HCT116 (cell line): ENCODE results near the gene MEIS1. TPM values are rescaled to one million over a fixed set of nuclear protein-coding genes. Genes with fewer than 3 reads are reported as not detected.

ENCODE experiments used
- ATAC-seq: fragments of 200-7000 bp; cut with Tn5 transposase; 2 replicates; pipeline ENCODE4 v1.9.1; 2020; ENCODE audit warnings: mild to moderate bottlenecking, moderate library complexity
- BruUV-seq: library from RNA; stranded (reverse); fragments of 400-500 nt; replicated peaks from 2 replicates; lab custom pipeline; 2021; lab: Mats Ljungman, UMichigan
- CTCF ChIA-PET: fragments of 300-600 bp; sonication (Branson Sonifier 250); formaldehyde crosslinking; loops from one replicate; lab custom pipeline; 2021; ENCODE audit warnings: antibody characterized with exemption; lab: Charles Lee
- POLR2A ChIA-PET: fragments of 300-600, 350-600 bp; sonication (Branson Sonifier 250); formaldehyde crosslinking; loops from one replicate; lab custom pipeline; 2021; ENCODE audit warnings: antibody characterized with exemption; lab: Charles Lee
- RAD21 ChIA-PET, 2 experiments: fragments of 300-600 bp; sonication (Branson Sonifier 250); formaldehyde crosslinking; loops; one replicate each; lab custom pipeline; 2023; ENCODE audit warnings: low total read pairs in 2 of 2; ENCODE audit not compliant: uncharacterized antibody in 2 of 2, unreplicated experiment in 2 of 2, low non-redundant PET in 1 of 2; lab: Charles Lee
- DNase-seq: peaks from one replicate; pipeline ENCODE4 v3.0.0-alpha.2; 2010; ENCODE audit warnings: low read depth, low spot score
- H2AFZ ChIP-seq: fragments of 200-600 bp; shearing (Covaris generic), sonication (generic); 2 replicates; pipeline ENCODE4 v1.6.1; 2017; ENCODE audit warnings: low read depth, mixed run types, mixed read lengths, antibody characterized with exemption, low read length; ENCODE audit not compliant: poor library complexity, severe bottlenecking
- H3K27ac ChIP-seq: 2 replicates; pipeline ENCODE4 v1.5.1; 2012; ENCODE audit warnings: low read depth, low read length
- H3K27me3 ChIP-seq: fragments of 200-600 bp; sonication (generic); 2 replicates; pipeline ENCODE4 v1.6.1; 2016; ENCODE audit warnings: mixed run types, low read length, mixed read lengths; ENCODE audit not compliant: insufficient read depth
- H3K36me3 ChIP-seq, 2 experiments: fragments of 200-500 bp in 1 of 2; fragments of 200-600 bp in 1 of 2; sonication (Bioruptor generic) in 1 of 2; sonication (generic) in 1 of 2; 2 replicates each; pipeline versions ENCODE4 v1.5.1 to v1.6.1; 2014 to 2016; ENCODE audit warnings: low read length in 2 of 2, inconsistent platforms in 1 of 2, mixed read lengths in 1 of 2, mixed run types in 1 of 2; ENCODE audit not compliant: insufficient read depth in 2 of 2, control insufficient read depth in 1 of 2
- H3K4me1 ChIP-seq, 2 experiments: fragments of 200-600 bp in 1 of 2; sonication (generic) in 1 of 2; 2 replicates each; pipeline versions ENCODE4 v1.5.1 to v1.6.1; 2012 to 2017; ENCODE audit warnings: low read length in 2 of 2, inconsistent platforms in 1 of 2, mild to moderate bottlenecking in 1 of 2, mixed read lengths in 1 of 2, mixed run types in 1 of 2, moderate library complexity in 1 of 2; ENCODE audit not compliant: insufficient read depth in 2 of 2, control insufficient read depth in 1 of 2
- H3K4me2 ChIP-seq: fragments of 200-600 bp; sonication (generic); 2 replicates; pipeline ENCODE4 v1.6.1; 2017; ENCODE audit warnings: mixed run types, low read length, mixed read lengths
- H3K4me3 ChIP-seq, 2 experiments: fragments of 200-600 bp in 1 of 2; sonication (generic) in 1 of 2; replicated peaks in 1 of 2; 2 replicates each; pipeline ENCODE4 v1.5.1; 2011 to 2016; ENCODE audit warnings: low read length in 2 of 2, control low read depth in 1 of 2, low read depth in 1 of 2, mild to moderate bottlenecking in 1 of 2, mixed read lengths in 1 of 2, mixed run types in 1 of 2
- H3K79me2 ChIP-seq: fragments of 200-600 bp; sonication (generic); 2 replicates; pipeline ENCODE4 v1.6.1; 2017; ENCODE audit warnings: mild to moderate bottlenecking, mixed run types, low read length, moderate library complexity, mixed read lengths; ENCODE audit not compliant: insufficient read depth
- H3K9ac ChIP-seq: fragments of 200-600 bp; sonication (generic); 2 replicates; pipeline ENCODE4 v1.6.1; 2016; ENCODE audit warnings: low read length, mixed read lengths
- H3K9me2 ChIP-seq: fragments of 200-600 bp; sonication (generic), shearing (Covaris generic); 2 replicates; pipeline ENCODE4 v1.6.1; 2017; ENCODE audit warnings: mixed run types, mild to moderate bottlenecking, moderate library complexity; ENCODE audit not compliant: insufficient read depth
- H3K9me3 ChIP-seq, 2 experiments: fragments of 200-500 bp in 1 of 2; fragments of 200-600 bp in 1 of 2; sonication (Bioruptor generic) in 1 of 2; sonication (generic) in 1 of 2; 2 replicates each; pipeline ENCODE4 v1.6.1; 2014 to 2017; ENCODE audit warnings: low read length in 2 of 2, mixed read lengths in 2 of 2, inconsistent platforms in 1 of 2, low read depth in 1 of 2, mild to moderate bottlenecking in 1 of 2, mixed run types in 1 of 2, moderate library complexity in 1 of 2; ENCODE audit not compliant: control insufficient read depth in 1 of 2, insufficient read depth in 1 of 2
- H4K20me1 ChIP-seq: fragments of 200-600 bp; sonication (generic), shearing (Covaris generic); 2 replicates; pipeline ENCODE4 v1.6.1; 2017; ENCODE audit warnings: mixed run types, mild to moderate bottlenecking, moderate library complexity; ENCODE audit not compliant: insufficient read depth
- CBX3 ChIP-seq: IDR thresholded peaks from 2 replicates; pipeline ENCODE4 v1.6.1; 2012; ENCODE audit warnings: low read depth
- ELF1 ChIP-seq: IDR thresholded peaks from 2 replicates; pipeline ENCODE4 v1.6.1; 2012; ENCODE audit warnings: low read depth, borderline replicate concordance
- JUND ChIP-seq: IDR thresholded peaks from 2 replicates; pipeline ENCODE4 v1.6.1; 2012
- MAX ChIP-seq: IDR thresholded peaks from 2 replicates; pipeline ENCODE4 v1.6.1; 2012
- POLR2AphosphoS5 ChIP-seq: IDR thresholded peaks from 2 replicates; pipeline ENCODE4 v1.6.1; 2011; ENCODE audit warnings: mild to moderate bottlenecking, low read depth, low read length, moderate library complexity
- REST ChIP-seq: IDR thresholded peaks from 2 replicates; pipeline ENCODE4 v1.6.1; 2012; ENCODE audit warnings: low read depth
- SIN3A ChIP-seq: IDR thresholded peaks from 2 replicates; pipeline ENCODE4 v1.6.1; 2012; ENCODE audit warnings: low read depth
- SRF ChIP-seq: IDR thresholded peaks from 2 replicates; pipeline ENCODE4 v1.6.1; 2012; ENCODE audit warnings: low read depth
- ZBTB33 ChIP-seq: IDR thresholded peaks from 2 replicates; pipeline ENCODE4 v1.6.1; 2011; ENCODE audit warnings: mild to moderate bottlenecking, low read length, moderate library complexity; ENCODE audit not compliant: insufficient replicate concordance; ENCODE audit errors: extremely low read depth
- ZFX ChIP-seq: fragments of 450-650 bp; IDR thresholded peaks from 2 replicates; pipeline ENCODE4 v1.6.1; 2017
- intact Hi-C: fragments of 100-400 bp; cut with micrococcal nuclease; formaldehyde crosslinking; loops from 2 replicates; pipeline ENCODE4 v1.10.0; 2022
- total RNA-seq: library from RNA; stranded (reverse); gene quantifications from one replicate; pipeline ENCODE4 v1.2.1, GENCODE V29; 2021; ENCODE audit not compliant: unreplicated experiment

MEIS1 gene
- total RNA-seq, 1 experiment from 2014 or later = 0.32 TPM

GRCh38 chr2:66466433-66466832 lies 31.5 kb downstream of the MEIS1 start (continued):
- TF ChIP-seq REST (no peak), POLR2AphosphoS5 (no peak), ZBTB33 (no peak), CBX3 (no peak)
- TF ChIP-seq, all 23 proteins: peak for 0

GRCh38 chr2:66467718-66468117 lies 32.8 kb downstream of the MEIS1 start:
- no TSS peak for BruUV-seq
- H3K27me3 ChIP-seq = no peaks in the 10 kb centered on the region
- no peak overlapping the region for H3K9ac ChIP-seq
- ATAC-seq (no peak), DNase-seq (no peak)
- H3K4me2 ChIP-seq = no peak overlapping the region
- no peaks in the 10 kb centered on the region for H3K79me2 ChIP-seq
- TF ChIP-seq ZFX (no peak), SRF (no peak), ELF1 (no peak), MAX (no peak), JUND (no peak), SIN3A (no peak)
- RAD21 ChIA-PET = no interaction called here
- no peak overlapping the region for H2AFZ ChIP-seq
- CTCF ChIA-PET = no interaction called here
- H3K4me1 ChIP-seq = no peaks in the 10 kb centered on the region
- no peaks in the 10 kb centered on the region for H3K9me2 ChIP-seq
- no peaks in the 10 kb centered on the region; a peak in 1 of 4 replicates for H3K9me3 ChIP-seq
- H3K4me3 ChIP-seq = no peak overlapping the region
- intact Hi-C loops = no loop called here
- H3K27ac ChIP-seq = no peak overlapping the region
- H4K20me1 ChIP-seq = no peaks in the 10 kb centered on the region
- POLR2A ChIA-PET = no interaction called here
- no peaks in the 10 kb centered on the region for H3K36me3 ChIP-seq
